ENCODE results near the gene TNPO1.

TNPO1 gene

DNA sequence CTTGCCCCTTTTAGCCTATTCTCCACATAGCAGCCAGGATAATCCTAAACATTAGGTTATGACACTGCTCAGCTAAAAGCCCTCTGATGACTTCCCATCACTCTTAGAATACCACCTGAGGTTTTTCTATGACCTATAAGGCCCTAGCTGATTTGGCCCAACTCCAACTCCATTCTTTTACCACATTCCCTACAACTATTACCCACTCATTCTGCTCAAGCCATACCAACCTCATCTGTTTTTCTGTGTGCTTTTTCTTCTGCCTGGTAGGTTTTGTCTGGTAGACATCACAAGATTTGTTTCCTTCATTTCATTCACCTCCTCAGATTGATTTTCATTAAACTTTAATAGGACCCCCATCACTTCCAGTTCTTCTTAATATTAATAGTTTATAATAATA, 126.8 kb downstream of the TNPO1 start:
- H3K4me3 ChIP-seq (replicated peaks in 1 of 2; ENCODE audit: low read depth in 2 of 2, low read length in 2 of 2), result no peak overlapping the region
- TF ChIP-seq, protein P1, sequence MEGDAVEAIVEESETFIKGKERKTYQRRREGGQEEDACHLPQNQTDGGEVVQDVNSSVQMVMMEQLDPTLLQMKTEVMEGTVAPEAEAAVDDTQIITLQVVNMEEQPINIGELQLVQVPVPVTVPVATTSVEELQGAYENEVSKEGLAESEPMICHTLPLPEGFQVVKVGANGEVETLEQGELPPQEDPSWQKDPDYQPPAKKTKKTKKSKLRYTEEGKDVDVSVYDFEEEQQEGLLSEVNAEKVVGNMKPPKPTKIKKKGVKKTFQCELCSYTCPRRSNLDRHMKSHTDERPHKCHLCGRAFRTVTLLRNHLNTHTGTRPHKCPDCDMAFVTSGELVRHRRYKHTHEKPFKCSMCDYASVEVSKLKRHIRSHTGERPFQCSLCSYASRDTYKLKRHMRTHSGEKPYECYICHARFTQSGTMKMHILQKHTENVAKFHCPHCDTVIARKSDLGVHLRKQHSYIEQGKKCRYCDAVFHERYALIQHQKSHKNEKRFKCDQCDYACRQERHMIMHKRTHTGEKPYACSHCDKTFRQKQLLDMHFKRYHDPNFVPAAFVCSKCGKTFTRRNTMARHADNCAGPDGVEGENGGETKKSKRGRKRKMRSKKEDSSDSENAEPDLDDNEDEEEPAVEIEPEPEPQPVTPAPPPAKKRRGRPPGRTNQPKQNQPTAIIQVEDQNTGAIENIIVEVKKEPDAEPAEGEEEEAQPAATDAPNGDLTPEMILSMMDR (IDR thresholded peaks at IDR 0.05; ENCODE audit: low read depth, low read length), result no peak

DNA sequence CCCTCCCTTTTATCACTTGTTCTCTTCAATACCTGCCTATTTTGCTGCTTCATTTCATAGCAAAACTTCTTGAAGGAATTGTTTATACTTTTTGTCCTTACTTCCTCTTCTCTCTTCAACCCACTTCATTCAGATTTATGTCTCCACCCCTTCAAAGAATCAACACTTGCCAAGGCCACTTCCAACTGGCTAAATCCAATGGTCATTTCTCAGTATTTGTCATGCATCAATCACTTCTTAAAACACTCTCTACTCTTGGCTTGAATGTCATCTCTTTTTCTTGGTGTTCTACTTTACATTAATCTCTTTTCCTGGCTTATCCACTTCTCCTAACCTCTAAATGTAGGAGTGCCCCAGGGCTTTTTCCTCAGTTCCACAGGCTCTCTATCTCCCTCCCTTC, 131.0 kb downstream of the TNPO1 start:
- TF ChIP-seq, protein P1 (IDR thresholded peaks at IDR 0.05; ENCODE audit: low read depth, low read length), result no peak
- DNase-seq (ENCODE audit: low read depth in 2 of 2), result no peak
- H3K4me3 ChIP-seq (replicated peaks in 1 of 2; ENCODE audit: low read depth in 2 of 2, low read length in 2 of 2), result no peak overlapping the region

More for the DNA sequence above, 126.8 kb downstream of the TNPO1 start:
- DNase-seq (ENCODE audit: low read depth in 2 of 2), result no peak

DNA sequence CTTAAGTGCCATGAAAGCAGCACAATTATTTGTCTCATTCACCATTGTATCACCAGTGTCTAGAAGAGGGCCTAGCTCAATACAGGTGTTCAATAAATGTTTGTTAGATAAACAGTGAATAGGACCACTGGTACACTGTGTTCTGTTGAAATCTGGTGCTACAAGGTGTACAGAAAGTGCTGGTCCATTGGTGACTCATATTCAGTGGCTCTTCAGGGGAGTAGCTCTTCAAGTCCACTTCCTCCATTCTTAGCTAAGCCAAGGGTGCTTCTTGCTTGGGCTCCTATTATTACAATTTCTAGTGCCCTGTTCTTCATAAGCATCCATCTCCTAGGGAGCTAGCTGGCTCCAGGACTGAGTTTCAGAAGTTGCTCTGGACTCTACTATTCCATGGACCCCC, 133.0 kb downstream of the TNPO1 start:
- peak in 1 of 2 donors; percentile 42 for DNase-seq (ENCODE audit: low read depth in 2 of 2)
- TF ChIP-seq, protein P1 (IDR thresholded peaks at IDR 0.05; ENCODE audit: low read depth, low read length), result no peak
- H3K4me3 ChIP-seq (replicated peaks in 1 of 2; ENCODE audit: low read depth in 2 of 2, low read length in 2 of 2), result no peak overlapping the region

DNA sequence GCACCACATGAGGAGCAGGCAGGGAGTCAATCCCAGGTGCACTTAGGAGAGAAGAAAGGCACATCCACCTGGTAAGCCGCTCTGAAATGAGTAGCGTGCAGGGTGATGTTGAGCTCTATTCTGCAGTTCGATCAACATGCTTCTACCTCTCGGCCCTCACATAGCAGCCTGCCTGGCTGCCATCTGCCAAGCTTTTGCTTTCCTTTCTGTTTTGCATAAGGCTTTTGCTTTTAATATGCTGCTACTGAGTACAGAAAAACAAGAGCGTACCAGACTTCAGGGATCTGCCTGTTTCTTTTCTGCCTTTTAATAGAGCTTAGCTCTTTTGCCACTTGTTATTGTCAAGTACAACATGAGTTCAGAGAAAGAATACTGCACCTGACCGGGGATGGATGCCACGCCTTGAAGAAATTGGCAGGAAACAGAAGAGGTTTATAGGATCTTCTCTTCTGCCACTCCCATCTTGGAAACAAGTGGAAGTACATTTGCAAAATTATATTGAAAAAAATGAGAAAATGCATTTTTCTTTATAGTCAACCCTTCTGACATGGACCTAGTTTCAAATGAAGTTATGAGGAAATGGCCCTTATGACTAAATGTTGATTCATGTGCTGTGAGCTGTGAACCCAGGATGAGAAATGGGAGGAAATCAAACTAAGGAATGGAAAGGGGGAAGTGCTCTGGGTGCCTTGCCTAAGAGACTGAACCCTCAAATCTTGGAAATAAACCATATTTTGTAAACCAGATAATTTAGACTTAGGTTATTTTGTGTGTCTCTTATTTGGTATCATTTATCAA, 135.4 kb downstream of the TNPO1 start:
- no peak overlapping the region for H3K4me3 ChIP-seq (replicated peaks in 1 of 2; ENCODE audit: low read depth in 2 of 2, low read length in 2 of 2)
- TF ChIP-seq, protein P1 (IDR thresholded peaks at IDR 0.05; ENCODE audit: low read depth, low read length), result no peak
- peak; percentile 60 to 92 for DNase-seq (ENCODE audit: low read depth in 2 of 2)

DNA sequence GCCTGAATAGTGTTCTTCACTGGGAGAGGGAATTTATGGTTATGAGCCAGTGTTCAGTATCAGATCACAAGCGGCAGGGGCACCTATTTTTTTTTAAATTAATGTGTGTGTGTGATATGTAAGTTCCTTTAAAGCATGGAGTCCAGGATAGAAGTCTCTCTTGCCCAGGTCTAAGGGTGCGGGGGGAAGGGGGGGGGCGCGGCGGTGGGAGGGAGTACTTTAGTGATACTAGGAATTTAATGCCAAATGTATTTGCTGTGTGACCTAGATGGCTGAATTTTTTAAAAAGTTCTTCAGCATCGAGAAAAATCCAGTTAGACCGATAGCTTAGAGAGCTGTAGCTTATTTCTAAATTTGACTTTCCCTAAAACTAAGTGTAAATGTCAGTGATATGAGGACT, 137.9 kb downstream of the TNPO1 start:
- DNase-seq (ENCODE audit: low read depth in 2 of 2), result no peak
- no peak overlapping the region for H3K4me3 ChIP-seq (replicated peaks in 1 of 2; ENCODE audit: low read depth in 2 of 2, low read length in 2 of 2)
- TF ChIP-seq, protein P1 (IDR thresholded peaks at IDR 0.05; ENCODE audit: low read depth, low read length), result no peak

DNA sequence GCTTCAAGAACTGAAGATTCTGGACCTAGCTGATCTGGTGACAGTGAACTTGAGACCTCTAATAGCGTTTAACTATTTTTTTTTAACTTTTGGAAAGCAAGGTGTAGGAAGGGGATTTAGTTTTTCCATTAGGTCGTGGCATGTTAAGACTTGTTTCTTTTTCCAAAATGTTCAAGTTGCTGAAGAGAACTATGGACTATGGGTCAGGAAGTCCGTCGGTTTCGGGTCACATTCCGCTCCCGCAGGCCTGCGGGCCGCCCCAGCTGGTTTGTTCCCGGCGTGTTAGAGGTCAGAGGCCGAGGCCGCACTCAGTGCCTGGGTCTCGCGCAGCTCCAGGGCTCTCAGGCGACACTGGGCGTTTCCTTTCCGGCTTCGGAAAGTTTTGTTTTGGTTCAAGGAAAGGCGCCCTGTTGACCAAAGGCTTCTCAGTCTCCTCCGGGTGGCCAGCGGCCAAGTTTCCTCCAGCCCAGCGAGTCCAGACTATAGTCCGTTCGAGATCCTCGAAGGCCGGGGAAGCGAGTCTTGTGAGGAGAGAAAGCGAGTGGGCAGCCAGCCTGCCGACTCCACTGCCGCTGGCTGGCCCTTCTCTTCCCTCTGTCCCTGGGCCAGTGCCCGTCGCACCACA, 138.8 kb downstream of the TNPO1 start:
- peak in 1 of 2 donors; percentile 86 for DNase-seq (ENCODE audit: low read depth in 2 of 2)

More for the DNA sequence above, 138.8 kb downstream of the TNPO1 start:
- TF ChIP-seq, protein P1 (IDR thresholded peaks at IDR 0.05; ENCODE audit: low read depth, low read length), result no peak
- H3K4me3 ChIP-seq (replicated peaks in 1 of 2; ENCODE audit: low read depth in 2 of 2, low read length in 2 of 2), result peak overlapping the region; percentile 43 to 61

All from cardiac fibroblast (primary cell).